Endothelial cell of umbilical vein (primary cell): Measurements from ENCODE around the gene KCNMB2. TPM values are rescaled to one million over a fixed set of nuclear protein-coding genes. Genes with fewer than 3 reads are reported as not detected.

ENCODE experiments used
- BruUV-seq: library from RNA; stranded (reverse); fragments of 400-500 nt; replicated peaks from 2 replicates; lab custom pipeline; 2021; lab: Mats Ljungman, UMichigan
- CTCF ChIA-PET: fragments of 300-600, 350-600 bp; sonication (Branson Sonifier 250); formaldehyde crosslinking; loops from one replicate; lab custom pipeline; 2021; ENCODE audit warnings: antibody characterized with exemption, inconsistent platforms; lab: Charles Lee
- POLR2A ChIA-PET: fragments of 300-600, 350-600 bp; sonication (Branson Sonifier 250); formaldehyde crosslinking; loops from one replicate; lab custom pipeline; 2021; ENCODE audit warnings: antibody characterized with exemption, inconsistent platforms; lab: Charles Lee
- DNase-seq: peaks from one replicate; pipeline ENCODE4 v3.0.0-alpha.2; 2011; ENCODE audit warnings: low read depth, low spot score
- FAIRE-seq: peaks from 2 replicates; lab custom pipeline; 2011; peaks lifted over from hg19 to GRCh38; lab: Jason Lieb, UNC
- H2AFZ ChIP-seq: 2 replicates; pipeline ENCODE4 v1.6.0; 2012; ENCODE audit warnings: low read depth, low read length, control low read depth, inconsistent platforms
- H3K27ac ChIP-seq: 2 replicates; pipeline ENCODE4 v1.5.1; 2011; ENCODE audit warnings: low read depth, mild to moderate bottlenecking, control low read depth, low read length, moderate library complexity; ENCODE audit not compliant: insufficient read depth
- H3K27me3 ChIP-seq, 2 experiments: 2 replicates each; pipeline versions ENCODE4 v1.6.0 to v1.6.1; 2011; ENCODE audit warnings: low read length in 2 of 2, mixed read lengths in 1 of 2; ENCODE audit not compliant: control insufficient read depth in 2 of 2, insufficient read depth in 2 of 2
- H3K36me3 ChIP-seq, 2 experiments: 2 replicates in 1 of 2; 3 replicates in 1 of 2; pipeline ENCODE4 v1.5.1; 2011; ENCODE audit warnings: low read length in 2 of 2, mild to moderate bottlenecking in 1 of 2, moderate library complexity in 1 of 2; ENCODE audit not compliant: control insufficient read depth in 2 of 2, insufficient read depth in 2 of 2; ENCODE audit errors: extremely low read depth in 1 of 2
- H3K4me1 ChIP-seq: 3 replicates; pipeline ENCODE4 v1.5.1; 2011; ENCODE audit warnings: mild to moderate bottlenecking, low read length; ENCODE audit not compliant: control insufficient read depth, insufficient read depth; ENCODE audit errors: extremely low read depth
- H3K4me2 ChIP-seq: 2 replicates; pipeline ENCODE4 v1.6.1; 2011; ENCODE audit warnings: low read length, control low read depth, mixed read lengths; ENCODE audit not compliant: insufficient read depth
- H3K4me3 ChIP-seq, 3 experiments: fragments of 200-600 bp in 1 of 3; sonication (generic), shearing (Covaris generic) in 1 of 3; replicated peaks in 1 of 3; 2 replicates each; pipeline ENCODE4 v1.5.1; 2011 to 2016; ENCODE audit warnings: control low read depth in 3 of 3, low read length in 3 of 3, mild to moderate bottlenecking in 2 of 3, inconsistent platforms in 1 of 3, low read depth in 1 of 3, moderate library complexity in 1 of 3; ENCODE audit not compliant: insufficient read depth in 1 of 3
- H3K79me2 ChIP-seq: 2 replicates; pipeline ENCODE4 v1.6.0; 2012; ENCODE audit warnings: low read length, inconsistent platforms; ENCODE audit not compliant: control insufficient read depth, insufficient read depth
- H3K9ac ChIP-seq: replicated peaks from 2 replicates; pipeline ENCODE3; 2011; ENCODE audit warnings: low read length, control low read depth; ENCODE audit not compliant: insufficient read depth; ENCODE audit errors: extremely low read depth
- H3K9me1 ChIP-seq: replicated peaks from 3 replicates; pipeline ENCODE4 v1.6.0; 2011; ENCODE audit warnings: mild to moderate bottlenecking, low read length; ENCODE audit not compliant: control insufficient read depth, insufficient read depth; ENCODE audit errors: extremely low read depth
- H3K9me3 ChIP-seq: replicated peaks from 2 replicates; pipeline ENCODE4 v1.5.1; 2012; ENCODE audit warnings: low read length, inconsistent platforms; ENCODE audit not compliant: control insufficient read depth, insufficient read depth
- H4K20me1 ChIP-seq: replicated peaks from 2 replicates; pipeline ENCODE3; 2011; ENCODE audit warnings: mild to moderate bottlenecking, low read length; ENCODE audit not compliant: control insufficient read depth, insufficient read depth; ENCODE audit errors: extremely low read depth
- EZH2 ChIP-seq: IDR thresholded peaks from 2 replicates; pipeline ENCODE4 v1.6.1; 2012; ENCODE audit warnings: borderline replicate concordance, low read depth, mild to moderate bottlenecking, moderate library complexity, low read length, inconsistent platforms; ENCODE audit not compliant: severe bottlenecking
- FOS ChIP-seq: IDR thresholded peaks from 2 replicates; pipeline ENCODE4 v1.6.1; 2011; ENCODE audit warnings: mild to moderate bottlenecking, low read length, moderate library complexity, borderline replicate concordance; ENCODE audit not compliant: insufficient read depth
- GATA2 ChIP-seq: IDR thresholded peaks from 2 replicates; pipeline ENCODE4 v1.7.0; 2011; ENCODE audit warnings: low read depth, mild to moderate bottlenecking, moderate library complexity, mixed read lengths, low read length; ENCODE audit not compliant: insufficient read length, insufficient read depth
- JUN ChIP-seq: IDR thresholded peaks from 2 replicates; pipeline ENCODE4 v1.6.1; 2011; ENCODE audit warnings: borderline replicate concordance, low read depth; ENCODE audit not compliant: insufficient read length, insufficient read depth
- MYC ChIP-seq: IDR thresholded peaks from one replicate; pipeline ENCODE4 v1.6.1; 2011; ENCODE audit warnings: mild to moderate bottlenecking, low read depth, low read length
- POLR2A ChIP-seq: IDR thresholded peaks from 2 replicates; pipeline ENCODE4 v1.6.1; 2012; ENCODE audit warnings: low read depth, mild to moderate bottlenecking, control low read depth, low read length
- POLR2AphosphoS5 ChIP-seq: IDR thresholded peaks from 2 replicates; pipeline ENCODE4 v1.6.1; 2012; ENCODE audit warnings: low read depth, mild to moderate bottlenecking, control low read depth, low read length, moderate library complexity; ENCODE audit not compliant: insufficient read depth
- dilution Hi-C: fragments of 300-500 bp; cut with MboI; formaldehyde crosslinking; loops from one replicate; pipeline ENCODE4 v1.15.0; 2019; ENCODE audit warnings: low sequenced_read_pairs; ENCODE audit not compliant: extremely low pct_ligation_motif_present
- intact Hi-C: fragments of 100-400 bp; cut with micrococcal nuclease; formaldehyde crosslinking; loops from one replicate; pipeline ENCODE4 v1.10.0; 2022
- polyA plus RNA-seq, 4 experiments: library from polyadenylated mRNA; depleted of rRNA in 3 of 4; stranded (reverse) in 3 of 4; unstranded in 1 of 4; fragments of >200 nt; gene quantifications; 2 replicates each; pipeline versions ENCODE4 v1.2.1 to v1.2.3, GENCODE V29; 2011 to 2012; ENCODE audit warnings: missing spikeins in 1 of 4
- total RNA-seq: library from RNA; stranded (reverse); gene quantifications from 2 replicates; pipeline ENCODE4 v1.2.3, GENCODE V29; 2021
- TF ChIP-seq, protein P1 (sequence below), 2 donors: IDR thresholded peaks; 1 replicate in 1 of 2; 2 replicates in 1 of 2; pipeline ENCODE4 v1.5.1; 2011; ENCODE audit warnings: low read length in 2 of 2, mild to moderate bottlenecking in 2 of 2, moderate library complexity in 2 of 2, control low read depth in 1 of 2, inconsistent platforms in 1 of 2, low read depth in 1 of 2; ENCODE audit not compliant: insufficient read depth in 1 of 2; ENCODE audit errors: extremely low read depth in 1 of 2
- TF ChIP-seq, protein P2 (sequence below): IDR thresholded peaks from 2 replicates; pipeline ENCODE4 v1.6.1; 2011; ENCODE audit not compliant: insufficient read depth, insufficient read length

KCNMB2 gene
- total and polyA plus RNA-seq, 2 donors (not counting 3 experiments of a cell fraction or from before 2014, with no cell fraction given) = not detected

GRCh38 chr3:178529606-178530225, 6.5 kb upstream of the KCNMB2 start:
- no peak for TF ChIP-seq POLR2AphosphoS5
- TF ChIP-seq POLR2A = no peak
- no peaks in the 10 kb centered on the region for H4K20me1 ChIP-seq
- no peaks in the 10 kb centered on the region for H3K36me3 ChIP-seq
- H3K9ac ChIP-seq = no peak overlapping the region
- peaks cover 21% of the 10 kb centered on the region for H3K4me1 ChIP-seq
- H2AFZ ChIP-seq = no peak overlapping the region
- no peak for FAIRE-seq
- H3K4me3 ChIP-seq = no peak overlapping the region
- H3K9me3 ChIP-seq = no peaks in the 10 kb centered on the region
- ChIA-PET CTCF (no interaction called here), POLR2A (no interaction called here)
- no TSS peak for BruUV-seq
- H3K4me2 ChIP-seq = no peak overlapping the region
- DNase-seq = no peak
- H3K79me2 ChIP-seq = no peaks in the 10 kb centered on the region
- intact Hi-C loops = no loop called here
- H3K27me3 ChIP-seq = no peaks in the 10 kb centered on the region
- H3K27ac ChIP-seq = no peak overlapping the region
- no peaks in the 10 kb centered on the region for H3K9me1 ChIP-seq
- dilution Hi-C loops = no loop called here

GRCh38 chr3:178532476-178532875, 3.8 kb upstream of the KCNMB2 start:
- H3K27ac ChIP-seq = peak overlapping the region; percentile 53
- H3K36me3 ChIP-seq = no peaks in the 10 kb centered on the region
- H3K79me2 ChIP-seq = no peaks in the 10 kb centered on the region
- H3K4me2 ChIP-seq = peak overlapping the region; percentile 34
- H3K9ac ChIP-seq = no peak overlapping the region
- H3K27me3 ChIP-seq = peaks cover 1 to 2% of the 10 kb centered on the region in 2 experiments
- ChIA-PET CTCF (interaction anchor here (0.7 to 1.6 kb wide), 5 partner anchors 9 to 96 kb away, joined by 3 to 7 read pairs (median 3); no protein-coding TSS in a partner anchor), POLR2A (interaction anchor here (0.6 kb wide), 2 partner anchors 20 to 1529 kb away, joined by 3 to 6 read pairs; no protein-coding TSS in a partner anchor)
- H4K20me1 ChIP-seq = no peaks in the 10 kb centered on the region
- peak; percentile 68 for DNase-seq
- peaks cover 25% of the 10 kb centered on the region for H3K4me1 ChIP-seq
- peak; percentile 56 for FAIRE-seq
- no peaks in the 10 kb centered on the region for H3K9me3 ChIP-seq
- TF ChIP-seq FOS (peak; percentile 32), EZH2 (no peak), MYC (no peak), POLR2A (no peak), GATA2 (no peak), POLR2AphosphoS5 (no peak), JUN (peak; percentile 83)
- TF ChIP-seq, protein P1, sequence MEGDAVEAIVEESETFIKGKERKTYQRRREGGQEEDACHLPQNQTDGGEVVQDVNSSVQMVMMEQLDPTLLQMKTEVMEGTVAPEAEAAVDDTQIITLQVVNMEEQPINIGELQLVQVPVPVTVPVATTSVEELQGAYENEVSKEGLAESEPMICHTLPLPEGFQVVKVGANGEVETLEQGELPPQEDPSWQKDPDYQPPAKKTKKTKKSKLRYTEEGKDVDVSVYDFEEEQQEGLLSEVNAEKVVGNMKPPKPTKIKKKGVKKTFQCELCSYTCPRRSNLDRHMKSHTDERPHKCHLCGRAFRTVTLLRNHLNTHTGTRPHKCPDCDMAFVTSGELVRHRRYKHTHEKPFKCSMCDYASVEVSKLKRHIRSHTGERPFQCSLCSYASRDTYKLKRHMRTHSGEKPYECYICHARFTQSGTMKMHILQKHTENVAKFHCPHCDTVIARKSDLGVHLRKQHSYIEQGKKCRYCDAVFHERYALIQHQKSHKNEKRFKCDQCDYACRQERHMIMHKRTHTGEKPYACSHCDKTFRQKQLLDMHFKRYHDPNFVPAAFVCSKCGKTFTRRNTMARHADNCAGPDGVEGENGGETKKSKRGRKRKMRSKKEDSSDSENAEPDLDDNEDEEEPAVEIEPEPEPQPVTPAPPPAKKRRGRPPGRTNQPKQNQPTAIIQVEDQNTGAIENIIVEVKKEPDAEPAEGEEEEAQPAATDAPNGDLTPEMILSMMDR (IDR thresholded peaks at IDR 0.05; ENCODE audit: extremely low read depth in 1 of 2, insufficient read depth in 1 of 2, low read depth in 1 of 2, low read length in 2 of 2) = no peak
- TF ChIP-seq, protein P2, sequence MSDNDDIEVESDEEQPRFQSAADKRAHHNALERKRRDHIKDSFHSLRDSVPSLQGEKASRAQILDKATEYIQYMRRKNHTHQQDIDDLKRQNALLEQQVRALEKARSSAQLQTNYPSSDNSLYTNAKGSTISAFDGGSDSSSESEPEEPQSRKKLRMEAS = no peak
- intact Hi-C loops (loop anchor here (2.0 kb wide), 1 partner anchor 20 kb away; no protein-coding TSS in a partner anchor), dilution Hi-C loops (no loop called here)
- no TSS peak for BruUV-seq
- no peaks in the 10 kb centered on the region for H3K9me1 ChIP-seq
- no peak overlapping the region for H3K4me3 ChIP-seq
- H2AFZ ChIP-seq = peak overlapping the region; percentile 69
